ENCODE data around the gene CFAP77. TPM values are rescaled to one million over a fixed set of nuclear protein-coding genes. Genes with fewer than 3 reads are reported as not detected.

CFAP77 gene
- total and polyA plus RNA-seq, 2 experiments from 2014 or later = not detected

DNA sequence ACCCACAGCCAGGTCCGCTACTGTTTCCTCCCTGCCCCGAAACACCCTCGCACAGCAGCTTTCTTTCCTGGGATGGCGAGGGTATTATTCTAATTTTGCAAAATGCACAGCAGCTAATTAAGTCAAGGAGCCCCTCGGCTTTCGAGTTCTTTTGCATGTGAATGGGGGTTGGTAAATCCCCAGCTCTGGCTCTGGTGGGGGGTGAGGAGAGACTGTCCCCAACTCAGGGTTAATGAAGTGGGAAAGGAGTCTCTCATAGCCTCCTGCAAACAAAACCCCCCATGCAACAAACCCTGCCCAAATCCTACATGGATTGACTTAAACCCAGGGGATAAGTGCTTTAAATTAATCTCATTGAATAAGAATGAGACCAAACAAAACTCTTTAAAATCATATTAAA is 181.2 kb downstream of the CFAP77 start:
- no peak overlapping the region for H3K4me3 ChIP-seq
- H3K27me3 ChIP-seq (replicated peaks; ENCODE audit: insufficient read depth) = peaks cover 52% of the 10 kb centered on the region
- H4K20me1 ChIP-seq (ENCODE audit: insufficient read depth) = no peaks in the 10 kb centered on the region
- 0 out of 2 replicates have a peak, but pooled peaks cover 8% of the 10 kb centered on the region for H3F3A ChIP-seq (ENCODE audit: insufficient read depth)
- TF ChIP-seq EZH2 (IDR thresholded peaks at IDR 0.05; ENCODE audit: insufficient read depth, poor library complexity, severe bottlenecking) (no peak), EZH2phosphoT487 (IDR thresholded peaks at IDR 0.05; ENCODE audit: insufficient read depth, low read depth) (no peak)
- no peaks in the 10 kb centered on the region for H3K9me3 ChIP-seq (ENCODE audit: low read depth)
- no peak for DNase-seq
- H2AFZ ChIP-seq = no peak overlapping the region
- H3K9me2 ChIP-seq (ENCODE audit: insufficient read depth) = no peaks in the 10 kb centered on the region
- 18 to 32% methylated on average over 6 of the region's 6 CpGs for WGBS, 2 experiments (ENCODE audit: low coverage in 1 of 2, low lambda C conversion rate in 2 of 2, missing lambda C conversion rate in 2 of 2)
- H3K36me3 ChIP-seq (ENCODE audit: low read depth) = no peaks in the 10 kb centered on the region
- no peak overlapping the region for H3K9ac ChIP-seq
- H3K79me2 ChIP-seq (ENCODE audit: insufficient read depth) = no peaks in the 10 kb centered on the region
- no peaks in the 10 kb centered on the region for H3K4me1 ChIP-seq (ENCODE audit: insufficient read depth)
- in situ Hi-C loops (cut with MboI) = no loop called here
- no peak overlapping the region for H3K4me2 ChIP-seq (ENCODE audit: unreplicated experiment)
- H3K27ac ChIP-seq = no peak overlapping the region

- H3K4me2 ChIP-seq (ENCODE audit: unreplicated experiment) = no peak overlapping the region
- H3F3A ChIP-seq (ENCODE audit: insufficient read depth) = 0 out of 2 replicates have a peak, but pooled peaks cover 8% of the 10 kb centered on the region
- WGBS, 2 experiments (ENCODE audit: low coverage in 1 of 2, low lambda C conversion rate in 2 of 2, missing lambda C conversion rate in 2 of 2) = 66 to 74% methylated on average over 9 of the region's 9 CpGs
- no peak overlapping the region for H3K9ac ChIP-seq
- H4K20me1 ChIP-seq (ENCODE audit: insufficient read depth) = no peaks in the 10 kb centered on the region
- H3K79me2 ChIP-seq (ENCODE audit: insufficient read depth) = no peaks in the 10 kb centered on the region
- no peaks in the 10 kb centered on the region for H3K4me1 ChIP-seq (ENCODE audit: insufficient read depth)
- H3K4me3 ChIP-seq = no peak overlapping the region
- no peak for DNase-seq
- in situ Hi-C loops (cut with MboI) = no loop called here
- no peaks in the 10 kb centered on the region for H3K9me3 ChIP-seq (ENCODE audit: low read depth)
- H3K27ac ChIP-seq = no peak overlapping the region
- no peak overlapping the region for H2AFZ ChIP-seq
- H3K9me2 ChIP-seq (ENCODE audit: insufficient read depth) = no peaks in the 10 kb centered on the region
- no peaks in the 10 kb centered on the region for H3K36me3 ChIP-seq (ENCODE audit: low read depth)
- no peak for TF ChIP-seq EZH2 (IDR thresholded peaks at IDR 0.05; ENCODE audit: insufficient read depth, poor library complexity, severe bottlenecking)
- TF ChIP-seq EZH2phosphoT487 (IDR thresholded peaks at IDR 0.05; ENCODE audit: insufficient read depth, low read depth) = no peak
- peaks cover 46% of the 10 kb centered on the region for H3K27me3 ChIP-seq (replicated peaks; ENCODE audit: insufficient read depth)
These were observed 181.8 kb downstream of the CFAP77 start for GRCh38 chr9:132591751-132592314.

DNA sequence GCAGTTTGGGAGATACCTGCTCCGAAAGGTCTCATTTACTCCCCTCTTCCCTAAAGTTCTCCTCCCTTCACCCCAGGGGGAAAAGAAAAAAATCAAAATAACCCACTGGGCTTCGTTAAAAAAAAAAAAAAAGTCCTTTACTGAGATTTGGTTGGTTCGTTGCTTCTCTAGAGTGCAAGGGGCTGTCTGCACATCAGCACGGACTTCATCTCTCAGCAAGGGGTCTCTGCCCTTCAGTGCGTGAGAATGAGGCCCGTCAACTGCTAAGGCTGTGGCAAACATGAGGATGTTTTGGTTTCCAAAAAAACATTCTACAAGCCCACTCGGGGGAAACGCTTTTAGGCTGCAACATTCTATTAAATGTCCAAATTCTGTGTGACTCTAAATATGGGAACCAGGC is 182.4 kb downstream of the CFAP77 start:
- no peak for DNase-seq
- Histone ChIP-seq H3K4me2 (ENCODE audit: unreplicated experiment) (no peak overlapping the region), H3F3A (ENCODE audit: insufficient read depth) (0 out of 2 replicates have a peak, but pooled peaks cover 8% of the 10 kb centered on the region), H3K4me3 (no peak overlapping the region), H3K27ac (no peak overlapping the region), H3K79me2 (ENCODE audit: insufficient read depth) (no peaks in the 10 kb centered on the region), H3K9me3 (ENCODE audit: low read depth) (no peaks in the 10 kb centered on the region), H4K20me1 (ENCODE audit: insufficient read depth) (no peaks in the 10 kb centered on the region), H2AFZ (no peak overlapping the region), H3K4me1 (ENCODE audit: insufficient read depth) (no peaks in the 10 kb centered on the region), H3K36me3 (ENCODE audit: low read depth) (no peaks in the 10 kb centered on the region), H3K9ac (no peak overlapping the region), H3K27me3 (replicated peaks; ENCODE audit: insufficient read depth) (peaks cover 40% of the 10 kb centered on the region), H3K9me2 (ENCODE audit: insufficient read depth) (no peaks in the 10 kb centered on the region)
- no peak for TF ChIP-seq EZH2 (IDR thresholded peaks at IDR 0.05; ENCODE audit: insufficient read depth, poor library complexity, severe bottlenecking)
- TF ChIP-seq EZH2phosphoT487 (IDR thresholded peaks at IDR 0.05; ENCODE audit: insufficient read depth, low read depth) = no peak
- in situ Hi-C loops (cut with MboI) = no loop called here
- 82% methylated on average over 8 of the region's 8 CpGs for WGBS, 2 experiments (ENCODE audit: low coverage in 1 of 2, low lambda C conversion rate in 2 of 2, missing lambda C conversion rate in 2 of 2)

GRCh38 chr9:132594412-132594811 is 184.4 kb downstream of the CFAP77 start:
- Histone ChIP-seq H3K36me3 (ENCODE audit: low read depth) (no peaks in the 10 kb centered on the region), H3K4me3 (no peak overlapping the region), H3K9me3 (ENCODE audit: low read depth) (no peaks in the 10 kb centered on the region), H3F3A (ENCODE audit: insufficient read depth) (0 out of 2 replicates have a peak, but pooled peaks cover 8% of the 10 kb centered on the region), H4K20me1 (ENCODE audit: insufficient read depth) (no peaks in the 10 kb centered on the region), H3K27ac (no peak overlapping the region), H3K9ac (no peak overlapping the region), H3K4me2 (ENCODE audit: unreplicated experiment) (no peak overlapping the region), H2AFZ (no peak overlapping the region), H3K9me2 (ENCODE audit: insufficient read depth) (no peaks in the 10 kb centered on the region), H3K27me3 (replicated peaks; ENCODE audit: insufficient read depth) (peaks cover 20% of the 10 kb centered on the region), H3K79me2 (ENCODE audit: insufficient read depth) (no peaks in the 10 kb centered on the region), H3K4me1 (ENCODE audit: insufficient read depth) (no peaks in the 10 kb centered on the region)
- in situ Hi-C loops (cut with MboI) = no loop called here
- TF ChIP-seq EZH2 (IDR thresholded peaks at IDR 0.05; ENCODE audit: insufficient read depth, poor library complexity, severe bottlenecking) (no peak), EZH2phosphoT487 (IDR thresholded peaks at IDR 0.05; ENCODE audit: insufficient read depth, low read depth) (no peak)
- no peak for DNase-seq
- 97 to 98% methylated on average over 13 of the region's 13 CpGs for WGBS, 2 experiments (ENCODE audit: low coverage in 1 of 2, low lambda C conversion rate in 2 of 2, missing lambda C conversion rate in 2 of 2)
